Measurements from ENCODE around the gene RBM42. TPM values are rescaled to one million over a fixed set of nuclear protein-coding genes. Genes with fewer than 3 reads are reported as not detected.

The RBM42 gene
- total RNA-seq, 5 donors from 2014 or later (not counting 1 experiment from before 2014, with no cell fraction given) = 37.6 to 74.0 (median 68.4) TPM

DNA sequence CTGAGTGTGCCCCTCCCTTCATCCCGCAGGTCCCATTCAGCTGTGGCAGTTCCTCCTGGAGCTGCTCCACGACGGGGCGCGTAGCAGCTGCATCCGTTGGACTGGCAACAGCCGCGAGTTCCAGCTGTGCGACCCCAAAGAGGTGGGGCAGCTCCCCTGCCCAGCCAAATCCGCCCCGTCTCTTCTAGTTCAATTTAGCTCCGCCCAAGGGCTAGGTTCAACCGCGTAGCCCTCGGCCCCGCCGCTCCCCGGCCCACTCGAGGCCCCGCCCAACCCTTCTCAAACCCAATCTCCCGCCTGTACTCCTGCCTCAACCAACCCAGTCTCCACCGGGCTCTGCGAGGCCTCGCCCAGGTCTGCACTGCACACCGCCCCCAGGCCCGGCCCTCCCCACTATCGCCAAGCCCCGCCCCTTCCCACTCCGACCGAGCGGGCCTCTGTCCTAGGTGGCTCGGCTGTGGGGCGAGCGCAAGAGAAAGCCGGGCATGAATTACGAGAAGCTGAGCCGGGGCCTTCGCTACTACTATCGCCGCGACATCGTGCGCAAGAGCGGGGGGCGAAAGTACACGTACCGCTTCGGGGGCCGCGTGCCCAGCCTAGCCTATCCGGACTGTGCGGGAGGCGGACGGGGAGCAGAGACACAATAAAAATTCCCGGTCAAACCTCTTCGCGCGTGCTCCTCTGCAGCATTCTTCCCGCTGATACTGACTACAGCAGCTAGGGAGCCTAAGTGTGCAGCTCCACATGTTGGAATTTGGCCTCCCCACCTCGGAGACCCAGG, 15.6 kb downstream of the RBM42 start:
- no peaks in the 10 kb centered on the region for H3K36me3 ChIP-seq (ENCODE audit: control insufficient read depth in 2 of 2, extremely low read depth in 1 of 2, insufficient read depth in 1 of 2, low read length in 1 of 2)
- H3K4me3 ChIP-seq (ENCODE audit: control insufficient read depth in 1 of 2, extremely low read depth in 1 of 2, low read length in 1 of 2) = peak overlapping the region; percentile 88 to 89
- DNase-seq (peak; percentile 83 to 96 (median 92)), ATAC-seq (replicated peaks in 1 of 4) (peak; percentile 81 to 84 (median 82))
- Mint-ChIP-seq H3K27ac (peak overlapping the region; percentile 91 to 94), H3K27me3 (no peaks in the 10 kb centered on the region), H3K36me3 (no peaks in the 10 kb centered on the region), H3K4me1 (peaks cover 28 to 52% (median 45%) of the 10 kb centered on the region in 3 donors), H3K9me3 (no peaks in the 10 kb centered on the region), H3K4me3 (peak overlapping the region; percentile 75 to 84 (median 84))
- WGBS (ENCODE audit: insufficient coverage) = 1% methylated on average over 60 of the region's 60 CpGs
- no peaks in the 10 kb centered on the region for H3K9me3 ChIP-seq
- ChIA-PET POLR2A (no interaction called here), CTCF (interaction anchor here in 1 of 2 donors (0.5 to 1.3 kb wide), 2 partner anchors 32 to 1286 kb away, joined by 3 to 4 read pairs; partner anchors contain the start of gene HAUS5)
- peaks cover 10 to 61% of the 10 kb centered on the region in 2 experiments for H3K4me1 ChIP-seq (ENCODE audit: control insufficient read depth in 1 of 2, extremely low read depth in 1 of 2, insufficient read depth in 2 of 2, low read length in 2 of 2)
- peaks cover 0 to 13% of the 10 kb centered on the region in 2 experiments for H3K27me3 ChIP-seq (replicated peaks in 1 of 2; ENCODE audit: control insufficient read depth in 2 of 2, extremely low read depth in 1 of 2, insufficient read depth in 2 of 2, low read length in 1 of 2)
- peak overlapping the region; percentile 75 for H3K27ac ChIP-seq (ENCODE audit: low read length)

DNA sequence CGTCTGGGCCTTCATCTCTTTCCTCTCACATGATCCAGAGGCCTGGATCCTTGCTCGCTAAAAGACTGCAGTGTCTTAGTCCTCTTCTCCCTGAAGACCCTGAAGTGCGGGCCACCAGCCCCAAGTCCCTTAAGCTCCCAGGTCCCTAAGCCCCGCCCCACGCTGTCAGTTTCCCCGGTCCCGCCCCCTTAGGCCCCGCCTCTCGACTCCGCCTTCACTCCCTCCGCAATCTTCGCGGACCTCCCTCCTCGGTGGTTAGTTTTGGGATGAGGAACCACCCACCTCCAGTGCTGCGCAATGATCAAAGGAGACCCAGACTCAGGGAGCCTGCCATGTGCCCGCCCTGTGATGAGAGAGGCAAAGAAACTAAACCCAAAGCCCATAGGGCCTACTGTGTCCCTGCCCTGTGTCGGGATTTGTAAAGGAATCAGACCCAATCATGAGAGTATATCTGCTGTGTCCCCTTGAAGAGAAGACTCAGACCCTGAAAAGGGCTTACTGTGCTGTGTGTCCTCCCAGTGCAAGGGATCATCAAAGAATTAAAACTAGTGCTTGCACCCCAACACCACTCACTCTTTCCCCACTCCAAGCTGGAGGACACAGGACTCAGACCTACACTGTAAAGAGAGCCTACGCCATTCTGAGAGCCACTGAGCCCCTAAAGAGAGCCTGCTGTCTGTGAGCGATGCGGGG, 16.3 kb downstream of the RBM42 start:
- H3K36me3 ChIP-seq (ENCODE audit: control insufficient read depth in 2 of 2, extremely low read depth in 1 of 2, insufficient read depth in 1 of 2, low read length in 1 of 2) = no peaks in the 10 kb centered on the region
- peak overlapping the region; percentile 72 for H3K27ac ChIP-seq (ENCODE audit: low read length)
- H3K9me3 ChIP-seq = no peaks in the 10 kb centered on the region
- H3K4me3 ChIP-seq (ENCODE audit: control insufficient read depth in 1 of 2, extremely low read depth in 1 of 2, low read length in 1 of 2) = peak overlapping the region; percentile 26 to 88
- Mint-ChIP-seq H3K4me3 (peak overlapping the region; percentile 75 to 84 (median 84)), H3K27me3 (no peaks in the 10 kb centered on the region), H3K9me3 (no peaks in the 10 kb centered on the region), H3K36me3 (no peaks in the 10 kb centered on the region), H3K4me1 (peaks cover 34 to 56% (median 48%) of the 10 kb centered on the region in 3 donors), H3K27ac (peak overlapping the region; percentile 91 to 94)
- H3K4me1 ChIP-seq (ENCODE audit: control insufficient read depth in 1 of 2, extremely low read depth in 1 of 2, insufficient read depth in 2 of 2, low read length in 2 of 2) = peaks cover 10 to 68% of the 10 kb centered on the region in 2 experiments
- WGBS (ENCODE audit: insufficient coverage) = 10% methylated on average over 9 of the region's 20 CpGs
- H3K27me3 ChIP-seq (replicated peaks in 1 of 2; ENCODE audit: control insufficient read depth in 2 of 2, extremely low read depth in 1 of 2, insufficient read depth in 2 of 2, low read length in 1 of 2) = peaks cover 0 to 13% of the 10 kb centered on the region in 2 experiments
- DNase-seq (peak in 34 of 35 experiments; percentile 20 to 76 (median 56)), ATAC-seq (replicated peaks in 1 of 4) (peak in 1 of 4 experiments; percentile 7)
- POLR2A ChIA-PET = no interaction called here
- CTCF ChIA-PET = interaction anchor here in 1 of 2 donors (1.3 kb wide), 1 partner anchor 32 kb away, joined by 4 read pairs; the partner anchor contains the start of gene HAUS5

DNA sequence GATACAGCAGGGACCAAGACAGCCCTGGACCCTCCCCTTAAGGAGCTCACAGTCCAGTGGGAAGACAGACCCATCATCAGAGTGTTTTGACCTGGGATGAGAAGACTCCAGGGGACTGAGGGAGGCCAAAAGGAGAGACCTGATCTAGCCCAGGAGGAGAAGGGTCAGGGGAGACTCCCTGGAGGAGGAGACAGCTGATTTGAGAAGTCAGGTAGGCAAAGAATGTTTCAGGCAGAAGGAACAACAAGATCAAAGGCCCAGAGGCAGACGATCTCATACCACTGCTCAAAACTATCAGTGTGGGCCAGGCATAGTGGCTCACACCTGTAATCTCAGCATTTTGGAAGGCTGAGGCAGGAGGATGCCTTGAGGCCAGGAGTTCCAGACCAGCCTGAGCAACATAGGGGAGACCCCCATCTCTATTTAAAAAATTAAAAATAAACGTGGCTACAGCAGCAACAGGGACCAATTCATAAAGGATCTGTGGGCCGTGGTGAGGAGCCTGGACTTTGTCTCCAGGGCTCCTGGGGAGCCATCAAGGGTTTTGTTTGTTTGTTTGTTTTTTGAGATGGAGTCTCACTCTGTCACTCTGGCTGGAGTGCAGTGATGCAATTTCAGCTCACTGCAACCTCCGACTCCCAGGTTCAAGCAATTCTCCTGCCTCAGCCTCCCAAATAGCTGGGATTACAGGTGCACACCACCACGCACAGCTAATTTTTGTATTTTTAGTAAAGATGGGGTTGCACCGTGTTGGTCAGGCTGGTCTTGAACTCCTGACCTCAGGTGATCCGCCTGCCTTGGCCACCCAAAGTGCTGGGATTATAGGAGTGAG, 17.1 kb downstream of the RBM42 start:
- 74% methylated on average over 3 of the region's 7 CpGs for WGBS (ENCODE audit: insufficient coverage)

DNA sequence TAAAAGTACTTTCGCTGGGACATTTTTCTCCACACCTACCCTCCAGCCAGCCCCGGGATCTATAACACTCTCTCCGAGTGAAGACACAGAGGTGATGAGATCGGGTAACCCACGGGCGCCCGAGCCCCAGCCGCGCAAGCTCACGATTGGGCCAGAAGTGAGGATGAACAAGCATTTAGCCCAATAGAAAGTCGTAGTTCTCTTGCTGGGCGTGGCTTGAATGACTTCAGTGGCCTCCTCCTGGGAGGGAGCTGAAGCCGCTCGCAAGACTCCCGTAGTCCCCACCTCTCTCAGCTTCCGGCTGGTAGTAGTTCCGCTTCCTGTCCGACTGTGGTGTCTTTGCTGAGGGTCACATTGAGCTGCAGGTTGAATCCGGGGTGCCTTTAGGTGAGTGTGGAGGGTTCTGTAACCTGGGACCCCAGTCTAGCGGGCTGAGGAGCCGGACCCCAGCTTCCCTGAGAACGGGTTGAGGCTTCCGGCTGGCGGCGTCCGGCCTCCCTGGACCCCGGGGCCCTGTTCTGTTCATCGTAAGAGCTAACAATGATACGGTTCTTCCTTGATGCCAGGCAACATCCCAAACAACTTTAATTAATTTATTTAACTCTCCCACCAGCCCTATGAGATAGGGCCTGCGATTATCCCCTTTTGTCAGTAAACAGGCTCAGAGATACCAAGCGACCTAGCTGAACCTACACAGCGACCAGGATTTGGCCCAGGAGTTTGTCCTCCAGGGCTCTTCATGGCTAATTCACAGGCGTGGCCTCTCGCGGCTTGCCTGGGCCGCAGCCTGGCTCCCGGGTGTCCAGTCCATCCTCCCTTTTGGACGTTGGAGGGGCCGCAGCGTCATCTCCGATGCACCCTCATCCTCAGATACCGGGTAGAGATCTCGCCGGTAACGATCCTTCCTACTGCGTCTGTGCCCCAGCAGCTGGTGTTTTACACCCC, 19.5 kb downstream of the RBM42 start, which contains the start of gene COX6B1:
Gene COX6B1 (plus strand): TSS at position 307 of the 945 bp plus-strand sequence. CDS start 2,921 bp downstream, outside the sequence.
- Histone ChIP-seq H3K27ac (ENCODE audit: low read length) (peak within 1 kb of the TSS; percentile 75), H3K4me1 (ENCODE audit: control insufficient read depth in 1 of 2, extremely low read depth in 1 of 2, insufficient read depth in 2 of 2, low read length in 2 of 2) (peaks cover 8 to 57% of the 10 kb centered on the region in 2 experiments), H3K36me3 (ENCODE audit: control insufficient read depth in 2 of 2, extremely low read depth in 1 of 2, insufficient read depth in 1 of 2, low read length in 1 of 2) (peaks cover 0 to 12% of the 10 kb centered on the region in 2 donors), H3K27me3 (replicated peaks in 1 of 2; ENCODE audit: control insufficient read depth in 2 of 2, extremely low read depth in 1 of 2, insufficient read depth in 2 of 2, low read length in 1 of 2) (peaks cover 0 to 2% of the 10 kb centered on the region in 2 experiments), H3K4me3 (ENCODE audit: control insufficient read depth in 1 of 2, extremely low read depth in 1 of 2, low read length in 1 of 2) (peak within 1 kb of the TSS; percentile 83 to 89), H3K9me3 (no peaks in the 10 kb centered on the region)
- Mint-ChIP-seq H3K27me3 (no peaks in the 10 kb centered on the region), H3K4me3 (peak within 1 kb of the TSS; percentile 95 to 99 (median 96)), H3K36me3 (peaks cover 6% of the 10 kb centered on the region), H3K27ac (peak within 1 kb of the TSS; percentile 87 to 95), H3K9me3 (no peaks in the 10 kb centered on the region), H3K4me1 (peaks cover 45 to 58% (median 51%) of the 10 kb centered on the region in 3 donors)
- under 1% methylated on average over 30 of the region's 46 CpGs for WGBS (ENCODE audit: insufficient coverage)
- ChIA-PET CTCF (interaction anchor here in 1 of 2 donors (0.5 to 1.9 kb wide), 5 partner anchors 36 to 507 kb away, joined by 3 to 7 read pairs (median 4); partner anchors contain the start of genes FXYD5, HAUS5 and LIN37), POLR2A (interaction anchor here (0.5 to 1.4 kb wide), 7 partner anchors 21 to 241 kb away, joined by 3 to 15 read pairs (median 4); partner anchors contain the start of genes HAUS5 (in 1 of the 2) and LIN37 (in 1 of the 2))
- ATAC-seq (replicated peaks in 1 of 4) = peak; percentile 70 to 73 (median 72)
- peak; percentile 74 to 97 (median 92) for DNase-seq

More for the DNA sequence above, 17.1 kb downstream of the RBM42 start:
- Mint-ChIP-seq H3K27me3 (no peaks in the 10 kb centered on the region), H3K36me3 (no peaks in the 10 kb centered on the region), H3K27ac (peak overlapping the region; percentile 91 to 94), H3K4me3 (peak overlapping the region in 2 of 3 donors; percentile 75 to 84), H3K9me3 (no peaks in the 10 kb centered on the region), H3K4me1 (peaks cover 34 to 63% (median 56%) of the 10 kb centered on the region in 3 donors)
- Histone ChIP-seq H3K4me3 (ENCODE audit: control insufficient read depth in 1 of 2, extremely low read depth in 1 of 2, low read length in 1 of 2) (no peak overlapping the region), H3K27me3 (replicated peaks in 1 of 2; ENCODE audit: control insufficient read depth in 2 of 2, extremely low read depth in 1 of 2, insufficient read depth in 2 of 2, low read length in 1 of 2) (peaks cover 0 to 13% of the 10 kb centered on the region in 2 experiments), H3K36me3 (ENCODE audit: control insufficient read depth in 2 of 2, extremely low read depth in 1 of 2, insufficient read depth in 1 of 2, low read length in 1 of 2) (peaks cover 0 to 3% of the 10 kb centered on the region in 2 donors), H3K4me1 (ENCODE audit: control insufficient read depth in 1 of 2, extremely low read depth in 1 of 2, insufficient read depth in 2 of 2, low read length in 2 of 2) (peaks cover 10 to 75% of the 10 kb centered on the region in 2 experiments), H3K27ac (ENCODE audit: low read length) (peak overlapping the region; percentile 72), H3K9me3 (no peaks in the 10 kb centered on the region)
- ChIA-PET CTCF (no interaction called here), POLR2A (no interaction called here)
- DNase-seq (no peak), ATAC-seq (replicated peaks in 1 of 4) (no peak)

DNA sequence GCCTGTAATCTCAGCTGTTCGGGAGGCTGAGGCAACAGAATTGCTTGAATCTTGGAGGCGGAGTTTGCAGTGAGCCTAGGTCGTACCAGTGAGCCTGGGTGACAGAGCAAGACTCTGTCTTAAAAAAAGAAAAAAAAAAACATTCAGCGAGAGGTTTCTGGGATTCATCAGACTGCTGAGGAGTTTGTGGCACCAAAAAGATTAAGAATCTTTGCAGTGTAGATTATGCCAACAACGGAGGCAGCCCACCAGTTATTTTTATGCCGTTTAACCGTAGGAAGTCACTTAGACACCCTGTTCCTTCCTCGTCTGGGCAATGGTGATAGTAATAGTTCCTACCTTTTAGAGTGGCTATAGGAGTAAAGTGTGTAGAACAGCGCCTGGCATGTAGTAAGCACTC, 21.7 kb downstream of the RBM42 start:
- Histone ChIP-seq H3K36me3 (ENCODE audit: control insufficient read depth in 2 of 2, extremely low read depth in 1 of 2, insufficient read depth in 1 of 2, low read length in 1 of 2) (peaks cover 4 to 32% of the 10 kb centered on the region in 2 donors), H3K4me1 (ENCODE audit: control insufficient read depth in 1 of 2, extremely low read depth in 1 of 2, insufficient read depth in 2 of 2, low read length in 2 of 2) (peaks cover 8 to 39% of the 10 kb centered on the region in 2 experiments), H3K27ac (ENCODE audit: low read length) (no peak overlapping the region), H3K27me3 (replicated peaks in 1 of 2; ENCODE audit: control insufficient read depth in 2 of 2, extremely low read depth in 1 of 2, insufficient read depth in 2 of 2, low read length in 1 of 2) (no peaks in the 10 kb centered on the region), H3K9me3 (no peaks in the 10 kb centered on the region), H3K4me3 (ENCODE audit: control insufficient read depth in 1 of 2, extremely low read depth in 1 of 2, low read length in 1 of 2) (no peak overlapping the region)
- H3K27me3 Mint-ChIP-seq = no peaks in the 10 kb centered on the region
- H3K4me3 Mint-ChIP-seq = peak overlapping the region in 2 of 3 donors; percentile 42 to 50
- no peak for ATAC-seq (replicated peaks in 1 of 4)
- WGBS (ENCODE audit: insufficient coverage) = 78% methylated on average over 8 of the region's 9 CpGs
- CTCF ChIA-PET = no interaction called here
- no peak for DNase-seq
- no peak overlapping the region for H3K27ac Mint-ChIP-seq
- H3K9me3 Mint-ChIP-seq = no peaks in the 10 kb centered on the region
- H3K36me3 Mint-ChIP-seq = peaks cover 15% of the 10 kb centered on the region
- H3K4me1 Mint-ChIP-seq = peaks cover 38 to 47% (median 44%) of the 10 kb centered on the region in 3 donors
- POLR2A ChIA-PET = no interaction called here

Measured in T-cell (primary cell).